NOMO-1 treated with dmso at 0.1 percent for 144 hours (cell line): ENCODE results near the gene TBC1D19.
A peak's percentile ranks its signal among the peaks of the same experiment; 100 is the strongest.

Source experiments
- DNase-seq: peaks from one replicate; lab custom pipeline; 2025; ENCODE audit not compliant: unreplicated experiment; lab: John Stamatoyannopoulos, UW

The TBC1D19 gene

DNA sequence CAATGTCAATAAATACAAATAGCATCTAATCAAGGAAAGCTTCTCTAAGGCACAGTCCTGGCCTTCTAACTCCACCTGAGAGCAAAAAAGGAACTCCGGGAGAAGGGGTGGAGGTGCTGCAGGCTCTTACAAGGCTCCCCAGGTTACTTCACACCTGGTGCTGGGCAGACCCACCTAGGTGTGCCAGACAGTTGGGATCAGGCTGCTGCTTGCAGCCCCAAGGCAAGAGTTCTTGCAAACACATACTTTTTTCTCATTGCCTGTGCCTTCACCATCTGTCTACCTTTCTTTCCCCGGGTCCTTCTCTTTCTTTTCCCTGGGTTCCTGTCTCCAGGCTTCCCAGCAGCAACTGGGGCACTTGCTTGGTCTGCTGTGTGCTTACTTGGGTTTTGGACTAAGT is 195.3 kb downstream of the TBC1D19 start:
- DNase-seq, result no peak

GRCh38 chr4:26779674-26780073 is 195.8 kb downstream of the TBC1D19 start:
- no peak for DNase-seq

- peak; percentile 58 for DNase-seq
Observed at GRCh38 chr4:26780539-26780938, 196.7 kb downstream of the TBC1D19 start.

GRCh38 chr4:26782168-26782829 is 198.4 kb downstream of the TBC1D19 start:
- no peak for DNase-seq

DNA sequence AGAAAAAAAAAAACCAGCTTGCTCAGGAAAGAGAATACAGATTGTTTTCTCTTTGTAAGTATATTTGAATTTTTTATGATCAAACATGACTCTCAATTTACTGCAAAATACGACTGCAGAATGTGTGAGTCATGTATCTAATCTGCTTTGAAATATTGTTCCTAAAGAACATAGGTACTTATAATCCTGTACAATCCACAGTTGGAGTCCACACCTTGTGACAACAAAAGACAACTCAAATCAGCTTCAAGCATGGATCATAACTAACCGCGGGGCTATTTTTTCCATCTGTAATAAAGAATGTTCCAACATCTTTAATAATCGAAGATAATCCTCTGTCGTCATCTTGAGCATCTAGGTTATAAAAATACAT is 198.9 kb downstream of the TBC1D19 start:
- no peak for DNase-seq

- DNase-seq, result no peak
Observed at GRCh38 chr4:26784207-26784865, 200.5 kb downstream of the TBC1D19 start.

DNA sequence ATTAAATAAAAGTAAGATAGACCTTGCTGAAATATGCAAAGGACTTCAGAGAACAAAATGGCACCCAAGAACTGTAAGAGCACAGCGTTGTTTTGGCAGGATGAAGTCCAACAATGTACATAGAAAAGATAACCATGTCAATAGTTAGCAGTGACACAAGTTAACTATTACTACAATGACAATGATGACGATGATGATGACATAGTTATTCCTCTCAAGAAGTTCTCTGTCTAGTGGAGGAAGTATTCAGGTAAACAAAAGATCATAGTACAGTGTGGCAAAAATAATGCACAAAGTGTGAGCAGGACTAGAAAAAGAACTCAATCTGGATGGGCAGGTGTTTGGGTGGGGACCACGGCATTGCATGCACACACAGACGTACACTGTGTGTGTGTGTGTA is 201.4 kb downstream of the TBC1D19 start:
- DNase-seq, result no peak

GRCh38 chr4:26785810-26786209 is 201.9 kb downstream of the TBC1D19 start:
- no peak for DNase-seq

- peak; percentile 21 for DNase-seq
Observed at GRCh38 chr4:26786916-26787315, 203.0 kb downstream of the TBC1D19 start.

GRCh38 chr4:26787461-26788340 is 203.8 kb downstream of the TBC1D19 start:
- DNase-seq, result no peak

GRCh38 chr4:26788341-26788733 is 204.5 kb downstream of the TBC1D19 start:
- DNase-seq, result no peak

GRCh38 chr4:26789208-26789607 is 205.3 kb downstream of the TBC1D19 start:
- no peak for DNase-seq

GRCh38 chr4:26791346-26791745 is 207.5 kb downstream of the TBC1D19 start:
- no peak for DNase-seq

GRCh38 chr4:26792639-26793038 is 208.8 kb downstream of the TBC1D19 start:
- DNase-seq, result no peak

DNA sequence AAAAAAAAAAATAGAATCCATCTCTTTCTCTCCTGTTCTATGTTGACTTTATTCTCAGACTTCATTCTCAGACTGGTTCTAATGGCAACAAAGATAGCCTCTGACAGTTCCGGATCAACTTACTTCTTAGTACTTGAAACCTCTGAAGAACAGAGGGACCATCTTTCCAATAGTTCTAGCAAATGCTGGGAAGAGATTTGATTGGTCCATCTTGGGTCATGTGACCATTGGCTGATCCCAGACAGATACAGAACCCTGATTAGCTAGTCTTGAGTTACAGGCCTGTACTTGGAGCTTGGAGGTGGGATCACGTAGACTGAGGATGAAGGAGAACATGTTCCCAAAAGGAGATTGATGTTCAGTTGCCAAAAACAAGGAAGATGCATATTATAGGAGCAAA is 209.9 kb downstream of the TBC1D19 start:
- no peak for DNase-seq

DNA sequence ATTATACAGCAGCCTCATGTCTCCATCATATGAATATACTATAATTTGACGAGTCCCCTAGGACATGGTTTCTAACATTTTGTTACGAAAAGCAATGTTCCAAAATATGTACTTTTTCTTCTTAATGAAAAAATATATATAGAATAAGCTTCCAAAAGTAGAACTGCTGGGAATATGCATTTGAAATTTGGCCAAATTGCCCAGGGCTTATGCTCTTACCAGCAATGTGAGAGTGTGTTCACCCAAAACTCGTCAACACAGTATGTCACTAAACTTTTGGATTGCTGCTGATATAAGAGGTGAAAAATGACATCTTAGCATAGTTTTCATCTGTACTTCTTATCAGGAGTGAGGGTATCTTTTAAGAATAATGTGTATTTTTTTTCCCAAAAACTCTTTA is 212.2 kb downstream of the TBC1D19 start:
- no peak for DNase-seq

GRCh38 chr4:26802790-26803189 is 218.9 kb downstream of the TBC1D19 start:
- no peak for DNase-seq

DNA sequence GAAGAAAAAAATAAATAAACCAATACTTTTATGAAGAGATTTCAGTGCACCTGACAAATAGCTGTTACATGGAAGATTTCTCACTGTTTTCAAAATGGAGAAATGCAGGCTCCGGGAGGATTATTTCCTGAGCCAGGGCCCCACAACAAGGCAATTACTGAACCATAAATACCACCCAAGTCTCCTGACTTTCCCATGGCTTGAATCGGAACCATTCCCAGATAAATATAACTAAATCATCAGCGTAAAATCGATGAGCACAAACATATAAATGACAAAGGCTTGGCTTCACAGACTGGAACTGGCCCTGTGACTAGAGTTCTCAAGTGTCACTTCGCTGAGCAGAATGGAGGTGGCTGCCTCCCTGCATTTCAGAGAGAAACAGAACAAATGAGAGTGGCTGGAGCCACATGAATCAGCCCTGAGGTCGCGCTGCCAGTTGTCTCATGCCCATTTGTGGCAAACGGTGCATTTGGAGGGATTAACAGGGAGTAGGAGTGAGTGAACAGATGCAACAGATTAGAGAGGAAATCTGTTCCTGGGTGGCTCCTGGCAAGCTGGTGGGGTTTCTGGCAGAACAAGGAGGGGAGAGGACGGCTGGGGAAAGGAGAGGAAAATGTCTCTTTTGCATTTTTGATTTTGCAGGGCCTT is 219.5 kb downstream of the TBC1D19 start:
- DNase-seq, result no peak

DNA sequence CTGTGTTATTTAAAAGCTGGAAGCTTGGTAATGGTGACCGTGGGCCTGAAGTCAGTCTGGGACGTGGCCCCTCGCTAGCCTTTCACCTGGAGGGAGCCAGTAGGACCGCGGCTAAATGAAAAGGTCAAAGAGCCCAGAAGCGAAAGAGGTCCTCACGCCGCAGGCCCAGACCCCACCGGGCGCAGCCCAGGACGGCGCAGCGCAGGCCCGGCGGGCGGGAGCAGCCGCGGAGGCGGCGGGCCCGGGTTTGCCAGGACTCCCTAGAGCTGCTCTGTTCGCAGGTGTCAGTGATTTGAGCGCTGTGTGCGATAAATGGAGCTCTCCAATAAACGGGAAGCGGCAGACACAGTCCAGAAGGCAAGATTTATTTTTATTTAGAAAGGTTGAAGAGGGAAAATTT is 220.6 kb downstream of the TBC1D19 start:
- DNase-seq, result no peak

DNA sequence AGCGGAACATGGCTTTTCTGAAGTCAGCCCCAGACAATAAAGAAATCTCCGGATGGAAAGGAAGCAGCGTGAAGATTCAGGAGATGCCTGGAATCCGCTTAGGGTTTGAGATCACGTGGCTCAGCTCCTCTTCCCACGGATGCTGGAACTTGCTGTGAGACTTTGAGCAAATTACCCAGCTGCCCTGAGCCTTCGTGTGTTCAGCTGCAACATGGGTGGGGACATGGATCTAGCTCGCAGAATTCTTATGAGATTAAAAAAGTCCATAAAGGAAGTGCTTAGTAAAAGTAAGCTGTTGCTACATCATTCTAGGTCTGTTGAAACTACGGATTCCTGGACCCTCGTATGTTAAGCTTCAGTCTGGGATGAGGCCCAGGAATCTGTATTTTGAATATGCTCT is 221.0 kb downstream of the TBC1D19 start:
- no peak for DNase-seq
